ENCODE data around the gene GMPR. TPM values are rescaled to one million over a fixed set of nuclear protein-coding genes. Genes with fewer than 3 reads are reported as not detected.

GMPR gene
- total RNA-seq, 1 experiment from 2014 or later, result 2.0 TPM

DNA sequence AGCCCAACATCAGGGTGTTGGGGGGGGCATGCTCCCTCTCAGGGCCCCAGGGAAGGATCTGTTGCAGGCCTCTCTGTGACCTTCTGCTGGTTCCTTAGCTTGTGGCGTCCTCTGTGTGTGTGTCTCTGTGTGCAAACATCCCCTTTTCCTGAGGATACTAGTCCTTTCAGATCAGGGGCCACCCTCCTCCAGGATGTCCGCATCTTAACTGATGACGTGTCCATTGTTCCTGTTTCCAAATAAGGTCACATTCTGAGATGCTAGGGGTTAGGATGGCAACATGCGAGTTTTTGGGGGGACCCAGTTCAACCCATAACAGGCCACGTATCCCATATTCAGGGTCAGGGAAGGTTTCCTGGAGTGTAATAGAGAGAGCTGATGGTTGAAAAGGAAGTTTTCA lies 40.9 kb downstream of the GMPR start:
- Histone ChIP-seq H3K9me3 (ENCODE audit: insufficient read depth, low read depth) (no peaks in the 10 kb centered on the region), H3K36me3 (ENCODE audit: low read depth) (no peaks in the 10 kb centered on the region), H3K27ac (no peak overlapping the region), H3K4me2 (no peak overlapping the region), H3K4me1 (replicated peaks; ENCODE audit: insufficient read depth) (peaks cover 11% of the 10 kb centered on the region), H3K9me2 (ENCODE audit: insufficient read depth) (no peaks in the 10 kb centered on the region), H2AFZ (no peak overlapping the region), H3K27me3 (ENCODE audit: insufficient read depth, low read depth) (no peaks in the 10 kb centered on the region), H3K4me3 (no peak overlapping the region), H3K79me2 (ENCODE audit: low read depth) (no peaks in the 10 kb centered on the region), H4K20me1 (ENCODE audit: insufficient read depth) (no peaks in the 10 kb centered on the region), H3F3A (ENCODE audit: insufficient read depth, low read depth) (no peaks in the 10 kb centered on the region)
- intact Hi-C loops (cut with micrococcal nuclease; ENCODE audit: unreplicated experiment), result no loop called here
- no TSS peak for BruUV-seq (replicated peaks)
- ChIA-PET CTCF (interaction anchor here (0.5 kb wide), 1 partner anchor 50 kb away, joined by 3 read pairs; no protein-coding TSS in a partner anchor), POLR2A (ENCODE audit: unreplicated experiment) (no interaction called here)
- no peak for DNase-seq
- no peak for TF ChIP-seq EZH2 (IDR thresholded peaks at IDR 0.05; ENCODE audit: low read depth)
- TF ChIP-seq CTCF (conservative IDR thresholded peaks at IDR 0.05), result no peak

DNA sequence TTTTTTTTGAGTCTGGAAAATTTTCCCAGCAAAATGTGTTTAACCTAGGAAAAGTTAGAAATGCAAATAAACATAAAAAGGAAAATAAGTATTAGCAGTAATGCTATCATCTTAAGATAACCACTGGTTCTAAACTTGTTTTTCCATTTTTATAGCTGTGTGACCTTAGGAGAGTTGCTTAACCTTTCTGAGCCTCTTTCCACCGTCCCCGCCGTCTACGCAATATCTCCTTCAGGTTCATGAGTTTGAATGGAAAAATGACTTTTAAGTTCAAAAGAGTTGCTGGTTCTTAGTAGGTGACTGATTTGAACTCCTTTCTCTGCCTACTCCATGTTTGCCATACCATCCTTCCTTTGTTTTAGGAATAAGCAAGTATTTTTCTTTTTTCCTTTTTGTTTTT lies 44.0 kb downstream of the GMPR start:
- Histone ChIP-seq H3K4me3 (no peak overlapping the region), H3K36me3 (ENCODE audit: low read depth) (no peaks in the 10 kb centered on the region), H3K27me3 (ENCODE audit: insufficient read depth, low read depth) (0 out of 2 replicates have a peak, but pooled peaks cover 5% of the 10 kb centered on the region), H3K4me2 (no peak overlapping the region), H4K20me1 (ENCODE audit: insufficient read depth) (no peaks in the 10 kb centered on the region), H3K79me2 (ENCODE audit: low read depth) (no peaks in the 10 kb centered on the region), H3K27ac (no peak overlapping the region), H2AFZ (no peak overlapping the region), H3K4me1 (replicated peaks; ENCODE audit: insufficient read depth) (peaks cover 11% of the 10 kb centered on the region), H3F3A (ENCODE audit: insufficient read depth, low read depth) (no peaks in the 10 kb centered on the region), H3K9me2 (ENCODE audit: insufficient read depth) (no peaks in the 10 kb centered on the region), H3K9me3 (ENCODE audit: insufficient read depth, low read depth) (no peaks in the 10 kb centered on the region)
- ChIA-PET CTCF (no interaction called here), POLR2A (ENCODE audit: unreplicated experiment) (no interaction called here)
- intact Hi-C loops (cut with micrococcal nuclease; ENCODE audit: unreplicated experiment), result no loop called here
- TF ChIP-seq EZH2 (IDR thresholded peaks at IDR 0.05; ENCODE audit: low read depth) (no peak), CTCF (conservative IDR thresholded peaks at IDR 0.05) (no peak)
- DNase-seq, result no peak
- BruUV-seq (replicated peaks), result no TSS peak

DNA sequence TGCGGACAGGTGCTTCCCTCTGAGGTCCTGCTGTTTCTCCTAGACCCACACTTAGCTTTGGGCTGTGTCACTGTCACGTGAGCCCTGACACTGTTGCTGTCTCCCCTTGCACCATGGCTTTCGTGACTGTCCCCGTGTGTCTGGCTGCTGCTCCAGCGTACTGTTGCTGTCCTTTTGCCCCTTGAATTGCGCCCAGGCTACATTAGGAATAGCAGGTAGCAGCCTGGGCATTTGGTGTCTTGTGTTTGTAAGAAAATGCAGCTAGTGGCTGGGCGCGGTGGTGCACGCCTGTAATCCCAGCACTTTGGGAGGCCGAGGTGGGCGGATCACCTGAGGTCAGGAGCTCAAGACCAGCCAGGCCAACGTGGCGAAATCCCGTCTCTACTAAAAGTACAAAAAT lies 46.1 kb downstream of the GMPR start:
- CTCF ChIA-PET, result interaction anchor here (0.7 kb wide), 1 partner anchor 414 kb away, joined by 3 read pairs; no protein-coding TSS in a partner anchor

More for the DNA sequence above, 46.1 kb downstream of the GMPR start:
- DNase-seq, result no peak
- Histone ChIP-seq H3K36me3 (ENCODE audit: low read depth) (no peaks in the 10 kb centered on the region), H3K27me3 (ENCODE audit: insufficient read depth, low read depth) (0 out of 2 replicates have a peak, but pooled peaks cover 5% of the 10 kb centered on the region), H3K79me2 (ENCODE audit: low read depth) (no peaks in the 10 kb centered on the region), H4K20me1 (ENCODE audit: insufficient read depth) (no peaks in the 10 kb centered on the region), H3K4me3 (no peak overlapping the region), H2AFZ (no peak overlapping the region), H3K9me2 (ENCODE audit: insufficient read depth) (no peaks in the 10 kb centered on the region), H3K4me1 (replicated peaks; ENCODE audit: insufficient read depth) (no peaks in the 10 kb centered on the region), H3F3A (ENCODE audit: insufficient read depth, low read depth) (no peaks in the 10 kb centered on the region), H3K4me2 (no peak overlapping the region), H3K27ac (no peak overlapping the region), H3K9me3 (ENCODE audit: insufficient read depth, low read depth) (no peaks in the 10 kb centered on the region)
- no peak for TF ChIP-seq EZH2 (IDR thresholded peaks at IDR 0.05; ENCODE audit: low read depth)
- TF ChIP-seq CTCF (conservative IDR thresholded peaks at IDR 0.05), result no peak
- POLR2A ChIA-PET (ENCODE audit: unreplicated experiment), result no interaction called here
- no TSS peak for BruUV-seq (replicated peaks)
- intact Hi-C loops (cut with micrococcal nuclease; ENCODE audit: unreplicated experiment), result no loop called here

Data from PC-9 (cell line).